K562 (cell line): ENCODE results near the gene PIN1. TPM values are rescaled to one million over a fixed set of nuclear protein-coding genes. Genes with fewer than 3 reads are reported as not detected.

ENCODE experiments used
- ATAC-seq: fragments of 200-7000 bp; cut with Tn5 transposase; 3 replicates; pipeline ENCODE4 v1.9.1; 2020; ENCODE audit warnings: moderate library complexity
- BruUV-seq: library from RNA; stranded (reverse); fragments of 400-500 nt; replicated peaks from 2 replicates; lab custom pipeline; 2021; lab: Mats Ljungman, UMichigan
- CTCF ChIA-PET: fragments of 300-600 bp; formaldehyde crosslinking; extraction: SDS; loops from one replicate; lab custom pipeline; 2021; ENCODE audit warnings: low intra/inter-chr PET ratio; lab: Yijun Ruan, JAX
- POLR2A ChIA-PET: fragments of 300-600, 350-650 bp; sonication (Branson Sonifier 250); formaldehyde crosslinking; extraction: SDS; loops from one replicate; lab custom pipeline; 2021; ENCODE audit warnings: antibody characterized with exemption, inconsistent platforms; lab: Yijun Ruan, JAX
- DNase-seq, 4 experiments: peaks; one replicate each; pipeline versions ENCODE4 v3.0.0 to v3.0.0-alpha.2; 2011 to 2018; ENCODE audit warnings: low spot score in 3 of 4, mixed read lengths in 3 of 4; ENCODE audit errors: extremely low read depth in 1 of 4
- FAIRE-seq: peaks from 2 replicates; lab custom pipeline; 2011; peaks lifted over from hg19 to GRCh38; lab: Jason Lieb, UNC
- H2AFZ ChIP-seq: 2 replicates; pipeline ENCODE4 v1.6.0; 2011; ENCODE audit warnings: low read depth, low read length, control low read depth, inconsistent platforms
- H3K27ac ChIP-seq: fragments of 200-600 bp; 3 replicates; pipeline ENCODE4 v1.8.0; 2011; ENCODE audit warnings: low read depth, mild to moderate bottlenecking, control low read depth, inconsistent platforms, low read length, moderate library complexity, mixed read lengths; ENCODE audit errors: extremely low read depth
- H3K27me3 ChIP-seq, 2 experiments: fragments of 300-600 bp in 1 of 2; 2 replicates in 1 of 2; 3 replicates in 1 of 2; pipeline versions ENCODE4 v1.6.0 to v1.8.0; 2011; ENCODE audit warnings: inconsistent platforms in 2 of 2, low read length in 2 of 2, mild to moderate bottlenecking in 1 of 2, mixed read lengths in 1 of 2, moderate library complexity in 1 of 2; ENCODE audit not compliant: control insufficient read depth in 2 of 2, insufficient read depth in 2 of 2
- H3K36me3 ChIP-seq: fragments of 300-600 bp; 3 replicates; pipeline ENCODE4 v1.8.0; 2011; ENCODE audit warnings: mild to moderate bottlenecking, low read length, inconsistent platforms; ENCODE audit not compliant: control insufficient read depth, insufficient read depth
- H3K4me1 ChIP-seq, 2 experiments: fragments of 200-600 bp in 1 of 2; replicated peaks in 1 of 2; 2 replicates in 1 of 2; 3 replicates in 1 of 2; pipeline versions ENCODE4 v1.5.1 to v1.8.0; 2011; ENCODE audit warnings: inconsistent platforms in 2 of 2, low read length in 2 of 2, mild to moderate bottlenecking in 1 of 2, mixed read lengths in 1 of 2, moderate library complexity in 1 of 2; ENCODE audit not compliant: control insufficient read depth in 2 of 2, insufficient read depth in 2 of 2
- H3K4me2 ChIP-seq: 2 replicates; pipeline ENCODE4 v1.6.1; 2011; ENCODE audit warnings: low read length, control low read depth, inconsistent platforms, mixed read lengths; ENCODE audit not compliant: insufficient read depth
- H3K4me3 ChIP-seq: fragments of 200-600 bp; sonication (generic), shearing (Covaris generic); 2 replicates; pipeline ENCODE4 v1.5.1; 2016; ENCODE audit warnings: control low read depth, inconsistent platforms
- H3K79me2 ChIP-seq: fragments of 200-600 bp; 3 replicates; pipeline ENCODE4 v1.8.0; 2011; ENCODE audit warnings: low read length, inconsistent platforms; ENCODE audit not compliant: control insufficient read depth, insufficient read depth
- H3K9ac ChIP-seq, 2 experiments: 2 replicates each; pipeline versions ENCODE4 v1.6.0 to v1.6.1; 2011; ENCODE audit warnings: low read depth in 2 of 2, low read length in 2 of 2, control low read depth in 1 of 2, inconsistent platforms in 1 of 2, mild to moderate bottlenecking in 1 of 2, mixed read lengths in 1 of 2; ENCODE audit not compliant: insufficient read depth in 1 of 2
- H3K9me1 ChIP-seq: one replicate; pipeline ENCODE4 v1.6.0; 2011; ENCODE audit warnings: inconsistent platforms, mild to moderate bottlenecking, low read length, moderate library complexity; ENCODE audit not compliant: control insufficient read depth, insufficient read depth
- H3K9me3 ChIP-seq: replicated peaks from 2 replicates; pipeline ENCODE4 v1.5.1; 2011; ENCODE audit warnings: low read depth, low read length, inconsistent platforms; ENCODE audit not compliant: control insufficient read depth, insufficient read depth
- H4K20me1 ChIP-seq: replicated peaks from 2 replicates; pipeline ENCODE4 v1.6.1; 2011; ENCODE audit warnings: low read length, inconsistent platforms, mixed read lengths; ENCODE audit not compliant: control insufficient read depth, insufficient read depth
- BCOR ChIP-seq: fragments of 450-650 bp; IDR thresholded peaks from 2 replicates; pipeline ENCODE4 v1.6.1; 2016
- GTF2F1 ChIP-seq: IDR thresholded peaks from 2 replicates; pipeline ENCODE4 v1.6.1; 2011; ENCODE audit warnings: low read depth, low read length, improper control_type of control experiment
- RBM25 ChIP-seq: fragments of 200-400 bp; formaldehyde crosslinking; IDR thresholded peaks from 2 replicates; pipeline ENCODE4 v1.6.1; 2018; ENCODE audit warnings: low read length, low read depth, moderate library complexity; ENCODE audit not compliant: severe bottlenecking
- ZFP36 ChIP-seq: fragments of 150-350 bp; IDR thresholded peaks from 2 replicates; pipeline ENCODE4 v1.6.1; 2018; ENCODE audit warnings: low read length, low read depth; ENCODE audit not compliant: partially characterized antibody
- WGBS: fragments of 100-300 bp; shearing (Covaris generic); methylation state at CpG from one replicate; pipeline ENCODE4 v1.1.6; 2016; ENCODE audit warnings: low coverage, mixed read lengths; ENCODE audit not compliant: insufficient coverage; ENCODE audit errors: missing lambda C conversion rate; 5-methylcytosine and 5-hydroxymethylcytosine counted together
- in situ Hi-C: fragments of 300-500 bp; cut with MboI; formaldehyde crosslinking; loops from 4 replicates; pipeline ENCODE4 v1.15.0; 2018; ENCODE audit warnings: inconsistent platforms, mixed read lengths
- intact Hi-C: fragments of 100-400 bp; cut with micrococcal nuclease; formaldehyde crosslinking; loops from 2 replicates; pipeline ENCODE4 v1.14.2; 2022
- polyA plus RNA-seq, 8 experiments: library from polyadenylated mRNA; depleted of rRNA in 4 of 8; stranded (reverse) in 5 of 8; unstranded in 3 of 8; fragments of >200 nt; fragmentation: Nextera tagmentation in 2 of 8; fragmentation: Illumina TruSeq in 1 of 8; extraction: Ambion mirVana in 2 of 8; extraction: Trizol in 1 of 8; gene quantifications; 2 replicates each; pipeline versions ENCODE4 v1.2.1 to v1.2.3, GENCODE V29; 2011 to 2014; ENCODE audit warnings: inconsistent platforms in 1 of 8, missing spikeins in 1 of 8
- total RNA-seq, 7 experiments: library from RNA; depleted of rRNA in 6 of 7; stranded (reverse); fragments of >200 nt in 6 of 7; fragmentation: Illumina TruSeq in 2 of 7; extraction: Trizol in 2 of 7; gene quantifications; 2 replicates each; pipeline versions ENCODE4 v1.2.1 to v1.2.3, GENCODE V29; 2011 to 2021; ENCODE audit warnings: low replicate concordance in 1 of 7

The PIN1 gene
- total and polyA plus RNA-seq, 9 of the 15 experiments (the other 6 are each of a cell fraction or from before 2014, with no cell fraction given) = 1.6 to 178 (median 42.5) TPM

- ChIA-PET POLR2A (interaction anchor here (0.6 to 0.9 kb wide), 2 partner anchors 11 to 682 kb away, joined by 3 read pairs; no protein-coding TSS in a partner anchor), CTCF (no interaction called here)
- ATAC-seq = no peak
- H3K27ac ChIP-seq = no peak overlapping the region
- H3K9ac ChIP-seq = no peak overlapping the region
- FAIRE-seq = no peak
- H3K9me3 ChIP-seq = no peaks in the 10 kb centered on the region
- H3K79me2 ChIP-seq = no peaks in the 10 kb centered on the region
- H3K4me1 ChIP-seq = no peaks in the 10 kb centered on the region; a peak in 1 of 5 replicates
- TF ChIP-seq BCOR (peak; percentile 50; the same call in 1 of the 2 replicates), GTF2F1 (no peak), RBM25 (peak; percentile 55), ZFP36 (peak; percentile 55)
- H3K4me2 ChIP-seq = no peak overlapping the region
- H3K9me1 ChIP-seq = no peaks in the 10 kb centered on the region
- no peak overlapping the region for H3K4me3 ChIP-seq
- H3K36me3 ChIP-seq = no peaks in the 10 kb centered on the region
- no peak for DNase-seq
- H2AFZ ChIP-seq = no peak overlapping the region
- H3K27me3 ChIP-seq = peaks cover 16 to 32% of the 10 kb centered on the region in 2 experiments; a peak in 3 of 5 replicates
- in situ Hi-C loops (no loop called here), intact Hi-C loops (no loop called here)
- no TSS peak for BruUV-seq
- no peaks in the 10 kb centered on the region for H4K20me1 ChIP-seq
- 11% methylated on average over 7 of the region's 7 CpGs for WGBS
These were observed 34.0 kb downstream of the PIN1 start for GRCh38 chr19:9868983-9869617.
